Naive thymus-derived CD4-positive, alpha-beta T cell (primary cell): ENCODE measurements around the gene CEP85L. TPM values are rescaled to one million over a fixed set of nuclear protein-coding genes. Genes with fewer than 3 reads are reported as not detected.

ENCODE experiments used
- ATAC-seq: fragments of 150-1000 bp; cut with Tn5 transposase; 2 replicates; pipeline ENCODE4 v1.10.0; 2021; ENCODE audit warnings: mild to moderate bottlenecking, moderate library complexity
- CTCF ChIA-PET: fragments of 350-600 bp; sonication (Branson Sonifier 250); formaldehyde crosslinking; loops from one replicate; lab custom pipeline; 2021; ENCODE audit warnings: antibody characterized with exemption; lab: Charles Lee
- POLR2A ChIA-PET: fragments of 350-600 bp; sonication (Branson Sonifier 250); formaldehyde crosslinking; loops from one replicate; lab custom pipeline; 2021; ENCODE audit warnings: antibody characterized with exemption, inconsistent platforms; lab: Charles Lee
- DNase-seq, 9 donors: peaks; one replicate each; pipeline versions ENCODE4 v3.0.0 to v3.0.0-alpha.2; 2020 to 2022; ENCODE audit warnings: mixed read lengths in 1 of 9
- H3K27ac ChIP-seq: one replicate; pipeline ENCODE4 v1.7.0; 2013; ENCODE audit warnings: mild to moderate bottlenecking, low read depth, low read length, moderate library complexity
- H3K27me3 ChIP-seq, 2 donors: one replicate each; pipeline ENCODE4 v1.7.0; 2013; ENCODE audit warnings: low read length in 2 of 2, mild to moderate bottlenecking in 2 of 2, moderate library complexity in 2 of 2; ENCODE audit not compliant: control insufficient read depth in 2 of 2, insufficient read depth in 2 of 2
- H3K36me3 ChIP-seq, 3 experiments: 1 replicate in 2 of 3; 2 replicates in 1 of 3; pipeline ENCODE4 v1.7.0; 2013; ENCODE audit warnings: low read length in 3 of 3, mild to moderate bottlenecking in 3 of 3, moderate library complexity in 1 of 3; ENCODE audit not compliant: insufficient read depth in 3 of 3, control insufficient read depth in 2 of 3
- H3K4me1 ChIP-seq, 2 donors: one replicate each; pipeline ENCODE4 v1.7.0; 2013; ENCODE audit warnings: low read length in 2 of 2, mild to moderate bottlenecking in 2 of 2, moderate library complexity in 1 of 2; ENCODE audit not compliant: control insufficient read depth in 2 of 2, insufficient read depth in 2 of 2
- H3K4me3 ChIP-seq: 2 replicates; pipeline ENCODE4 v1.7.0; 2013; ENCODE audit warnings: mild to moderate bottlenecking, low read length
- H3K9me3 ChIP-seq, 3 experiments: 1 replicate in 2 of 3; 2 replicates in 1 of 3; pipeline ENCODE4 v1.7.0; 2013; ENCODE audit warnings: low read length in 3 of 3; ENCODE audit not compliant: control insufficient read depth in 2 of 3
- H3K27ac Mint-ChIP-seq, 9 donors: one replicate each; pipeline ENCODE4 v1.8.0; 2020 to 2022; ENCODE audit warnings: mixed read lengths in 9 of 9, mild to moderate bottlenecking in 8 of 9, moderate library complexity in 5 of 9, inconsistent platforms in 2 of 9
- H3K27me3 Mint-ChIP-seq, 5 donors: one replicate each; pipeline ENCODE4 v1.8.0; 2021 to 2022; ENCODE audit warnings: mixed read lengths in 5 of 5, mild to moderate bottlenecking in 1 of 5
- H3K36me3 Mint-ChIP-seq, 5 donors: one replicate each; pipeline ENCODE4 v1.8.0; 2020 to 2022; ENCODE audit warnings: mixed read lengths in 5 of 5, mild to moderate bottlenecking in 3 of 5, inconsistent platforms in 1 of 5
- H3K4me1 Mint-ChIP-seq, 7 donors: one replicate each; pipeline ENCODE4 v1.8.0; 2020 to 2022; ENCODE audit warnings: mixed read lengths in 7 of 7, mild to moderate bottlenecking in 3 of 7, inconsistent platforms in 1 of 7
- H3K4me3 Mint-ChIP-seq, 10 donors: one replicate each; pipeline ENCODE4 v1.8.0; 2020 to 2022; ENCODE audit warnings: mild to moderate bottlenecking in 10 of 10, mixed read lengths in 10 of 10, moderate library complexity in 6 of 10, inconsistent platforms in 2 of 10
- H3K9me3 Mint-ChIP-seq, 11 donors: one replicate each; pipeline ENCODE4 v1.8.0; 2020 to 2022; ENCODE audit warnings: mixed read lengths in 11 of 11, mild to moderate bottlenecking in 4 of 11, inconsistent platforms in 1 of 11, moderate library complexity in 1 of 11
- intact Hi-C, 2 donors: fragments of 100-400 bp; cut with micrococcal nuclease; formaldehyde crosslinking; loops; one replicate each; pipeline ENCODE4 v1.15.1; 2023
- polyA plus RNA-seq, 2 donors: library from polyadenylated mRNA; unstranded; fragments of 300-500 nt; fragmentation: Illumina TruSeq; gene quantifications; one replicate each; pipeline ENCODE4 v1.2.3, GENCODE V29; 2021
- total RNA-seq, 6 experiments: library from RNA in 5 of 6; stranded (reverse) in 5 of 6; gene quantifications; 1 replicate in 5 of 6; 2 replicates in 1 of 6; pipeline ENCODE4 v1.2.3 and lab custom pipeline; 2021 to 2026

The CEP85L gene
- total and polyA plus RNA-seq, 7 experiments from 2014 or later = 47.3 to 89.1 (median 76.2) TPM

- Histone ChIP-seq H3K36me3 (peaks cover 0 to 4% (median 0%) of the 10 kb centered on the region in 3 experiments), H3K27ac (no peak overlapping the region), H3K9me3 (no peaks in the 10 kb centered on the region), H3K4me1 (no peaks in the 10 kb centered on the region), H3K4me3 (no peak overlapping the region), H3K27me3 (no peaks in the 10 kb centered on the region)
- CTCF ChIA-PET = interaction anchor here (1.0 kb wide), 1 partner anchor 173 kb away, joined by 3 read pairs; no protein-coding TSS in a partner anchor
- peak overlapping the region in 3 of 9 donors; percentile 1 to 43 (median 21) for H3K27ac Mint-ChIP-seq
- POLR2A ChIA-PET = no interaction called here
- intact Hi-C loops = no loop called here
- H3K4me1 Mint-ChIP-seq = peaks cover 9 to 76% (median 48%) of the 10 kb centered on the region in 7 donors
- H3K4me3 Mint-ChIP-seq = peak overlapping the region in 1 of 10 donors; percentile 6
- H3K9me3 Mint-ChIP-seq = peaks cover 0 to 5% (median 0%) of the 10 kb centered on the region in 11 donors
- peaks cover 7 to 60% (median 41%) of the 10 kb centered on the region in 5 donors for H3K36me3 Mint-ChIP-seq
- ATAC-seq = no peak
- no peak for DNase-seq
- no peaks in the 10 kb centered on the region for H3K27me3 Mint-ChIP-seq
These were observed 53.1 kb downstream of the CEP85L start for GRCh38 chr6:118598324-118598723.

DNA sequence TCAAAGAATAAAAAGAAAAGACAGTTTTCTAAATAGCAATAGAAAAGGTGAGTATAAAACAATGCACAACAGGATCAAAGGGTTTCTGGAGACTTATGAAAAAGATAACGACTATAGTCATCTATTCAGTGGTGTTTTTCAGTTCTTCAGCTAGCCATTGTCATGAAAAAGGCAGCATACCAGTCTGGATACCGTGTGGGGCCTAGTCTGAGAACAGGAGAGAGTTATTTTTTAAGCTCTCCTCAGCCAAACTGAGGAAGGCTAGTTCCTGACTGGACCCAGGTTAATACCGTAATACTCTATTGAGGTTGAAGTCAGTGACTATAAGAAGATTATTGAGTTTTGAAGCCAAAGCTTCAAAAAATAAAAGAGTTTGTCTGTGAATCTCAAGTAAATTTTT lies 53.8 kb downstream of the CEP85L start:
- Histone ChIP-seq H3K27ac (no peak overlapping the region), H3K9me3 (no peaks in the 10 kb centered on the region), H3K4me3 (no peak overlapping the region), H3K4me1 (no peaks in the 10 kb centered on the region), H3K36me3 (no peaks in the 10 kb centered on the region), H3K27me3 (no peaks in the 10 kb centered on the region)
- H3K9me3 Mint-ChIP-seq = peaks cover 0 to 5% (median 0%) of the 10 kb centered on the region in 11 donors
- peak overlapping the region in 3 of 9 donors; percentile 1 to 43 (median 30) for H3K27ac Mint-ChIP-seq
- H3K4me3 Mint-ChIP-seq = no peak overlapping the region
- no peak for DNase-seq
- ChIA-PET POLR2A (interaction anchor here (0.8 kb wide), 1 partner anchor 14 kb away, joined by 3 read pairs; no protein-coding TSS in a partner anchor), CTCF (interaction anchor here (0.7 kb wide), 1 partner anchor 203 kb away, joined by 3 read pairs; no protein-coding TSS in a partner anchor)
- intact Hi-C loops = loop anchor here in 1 of 2 donors (2.0 kb wide), 1 partner anchor 13 kb away; no protein-coding TSS in a partner anchor
- ATAC-seq = no peak
- no peaks in the 10 kb centered on the region for H3K27me3 Mint-ChIP-seq
- peaks cover 7 to 60% (median 35%) of the 10 kb centered on the region in 5 donors for H3K36me3 Mint-ChIP-seq
- peaks cover 9 to 82% (median 53%) of the 10 kb centered on the region in 7 donors for H3K4me1 Mint-ChIP-seq

- Mint-ChIP-seq H3K27ac (peak overlapping the region in 6 of 9 donors; percentile 16 to 64 (median 38)), H3K4me3 (no peak overlapping the region), H3K36me3 (peaks cover 7 to 57% (median 27%) of the 10 kb centered on the region in 5 donors)
These were observed 54.5 kb downstream of the CEP85L start for GRCh38 chr6:118596774-118597320.

DNA sequence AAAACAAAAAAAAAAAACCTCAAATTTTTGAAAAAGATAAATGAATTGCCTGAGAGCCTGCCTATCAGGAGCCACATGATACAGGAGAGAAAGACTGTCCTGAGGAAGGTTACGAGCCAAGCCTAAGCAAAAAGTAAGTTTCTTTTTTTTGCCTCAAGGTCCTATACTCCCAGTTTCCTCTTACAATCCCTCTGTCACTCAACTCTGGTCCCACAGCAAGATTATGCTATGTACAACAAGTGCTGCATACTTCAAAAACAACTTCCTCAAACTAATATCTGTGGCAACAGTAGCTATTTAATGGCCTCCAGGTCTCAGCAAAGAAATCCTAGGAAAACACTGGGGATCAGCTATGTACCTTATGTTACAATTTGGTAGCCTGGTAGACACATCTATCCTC lies 56.5 kb downstream of the CEP85L start:
- no peak overlapping the region for H3K4me3 ChIP-seq
- H3K4me3 Mint-ChIP-seq = no peak overlapping the region
- ChIA-PET CTCF (interaction anchor here (0.5 to 1.2 kb wide), 2 partner anchors 23 to 102 kb away, joined by 3 read pairs; no protein-coding TSS in a partner anchor), POLR2A (no interaction called here)
- DNase-seq (no peak), ATAC-seq (no peak)
- no peaks in the 10 kb centered on the region for H3K27me3 ChIP-seq
- intact Hi-C loops = no loop called here
- no peaks in the 10 kb centered on the region for H3K27me3 Mint-ChIP-seq
- H3K4me1 Mint-ChIP-seq = peaks cover 12 to 90% (median 64%) of the 10 kb centered on the region in 7 donors
- no peaks in the 10 kb centered on the region for H3K4me1 ChIP-seq
- no peaks in the 10 kb centered on the region for H3K36me3 ChIP-seq
- H3K9me3 Mint-ChIP-seq = peaks cover 0 to 5% (median 0%) of the 10 kb centered on the region in 11 donors
- no peaks in the 10 kb centered on the region for H3K9me3 ChIP-seq
- H3K36me3 Mint-ChIP-seq = peaks cover 7 to 74% (median 35%) of the 10 kb centered on the region in 5 donors
- H3K27ac ChIP-seq = no peak overlapping the region
- peak overlapping the region in 1 of 9 donors; percentile 26 for H3K27ac Mint-ChIP-seq

More at GRCh38 chr6:118596774-118597320, 54.5 kb downstream of the CEP85L start:
- Histone ChIP-seq H3K36me3 (no peaks in the 10 kb centered on the region), H3K4me3 (no peak overlapping the region), H3K9me3 (no peaks in the 10 kb centered on the region), H3K4me1 (no peaks in the 10 kb centered on the region), H3K27me3 (no peaks in the 10 kb centered on the region), H3K27ac (no peak overlapping the region)
- peaks cover 12 to 85% (median 54%) of the 10 kb centered on the region in 7 donors for H3K4me1 Mint-ChIP-seq
- POLR2A ChIA-PET = interaction anchor here (0.8 to 1.0 kb wide), 2 partner anchors 9 to 15 kb away, joined by 3 read pairs; no protein-coding TSS in a partner anchor
- H3K9me3 Mint-ChIP-seq = peaks cover 0 to 5% (median 0%) of the 10 kb centered on the region in 11 donors
- intact Hi-C loops = loop anchor here in 1 of 2 donors (2.0 kb wide), 1 partner anchor 14 kb away; no protein-coding TSS in a partner anchor
- ATAC-seq (no peak), DNase-seq (no peak)
- no peaks in the 10 kb centered on the region for H3K27me3 Mint-ChIP-seq
- CTCF ChIA-PET = no interaction called here

GRCh38 chr6:118591897-118592296 lies 59.5 kb downstream of the CEP85L start:
- ChIA-PET CTCF (no interaction called here), POLR2A (no interaction called here)
- Mint-ChIP-seq H3K4me3 (no peak overlapping the region), H3K9me3 (peaks cover 0 to 3% (median 0%) of the 10 kb centered on the region in 11 donors), H3K27me3 (no peaks in the 10 kb centered on the region), H3K4me1 (peaks cover 12 to 89% (median 69%) of the 10 kb centered on the region in 7 donors), H3K27ac (peak overlapping the region in 2 of 9 donors; percentile 53 to 65), H3K36me3 (peaks cover 11 to 70% (median 29%) of the 10 kb centered on the region in 5 donors)
- Histone ChIP-seq H3K36me3 (no peaks in the 10 kb centered on the region), H3K9me3 (no peaks in the 10 kb centered on the region), H3K27me3 (no peaks in the 10 kb centered on the region), H3K27ac (no peak overlapping the region), H3K4me3 (no peak overlapping the region), H3K4me1 (no peaks in the 10 kb centered on the region)
- ATAC-seq (no peak), DNase-seq (no peak)
- intact Hi-C loops = no loop called here

GRCh38 chr6:118589649-118590365 lies 61.6 kb downstream of the CEP85L start:
- no peaks in the 10 kb centered on the region for H3K27me3 Mint-ChIP-seq
- POLR2A ChIA-PET = no interaction called here
- Histone ChIP-seq H3K4me1 (no peaks in the 10 kb centered on the region), H3K9me3 (no peaks in the 10 kb centered on the region), H3K27ac (no peak overlapping the region), H3K36me3 (no peaks in the 10 kb centered on the region), H3K27me3 (no peaks in the 10 kb centered on the region), H3K4me3 (no peak overlapping the region)
- CTCF ChIA-PET = no interaction called here
- peaks cover 9 to 88% (median 68%) of the 10 kb centered on the region in 7 donors for H3K4me1 Mint-ChIP-seq
- H3K9me3 Mint-ChIP-seq = no peaks in the 10 kb centered on the region
- H3K4me3 Mint-ChIP-seq = no peak overlapping the region
- peaks cover 8 to 77% (median 42%) of the 10 kb centered on the region in 5 donors for H3K36me3 Mint-ChIP-seq
- H3K27ac Mint-ChIP-seq = peak overlapping the region in 8 of 9 donors; percentile 47 to 90 (median 76)
- intact Hi-C loops = no loop called here
- DNase-seq = no peak
- no peak for ATAC-seq
